ENCODE results near the gene TBCD.

Gene TBCD

DNA sequence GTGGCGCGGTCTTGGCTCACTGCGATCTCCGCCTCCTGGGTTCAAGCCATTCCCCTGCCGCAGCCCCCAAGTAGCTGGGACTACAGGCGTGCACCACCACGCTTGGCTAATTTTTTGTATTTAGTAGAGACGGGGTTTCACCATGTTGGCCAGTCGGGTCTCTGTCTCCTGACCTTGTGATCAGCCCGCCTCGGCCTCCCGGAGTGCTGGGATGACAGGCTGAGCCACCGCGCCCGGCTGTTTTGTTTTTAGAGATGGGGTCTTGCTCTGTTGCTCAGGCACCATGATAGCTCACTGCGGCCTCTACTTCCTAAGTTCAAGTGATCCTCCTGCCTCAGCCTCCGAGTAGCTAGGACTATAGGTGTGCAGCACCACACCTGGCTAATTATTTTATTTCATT is 60.7 kb downstream of the TBCD start:
- DNase-seq: no peak

DNA sequence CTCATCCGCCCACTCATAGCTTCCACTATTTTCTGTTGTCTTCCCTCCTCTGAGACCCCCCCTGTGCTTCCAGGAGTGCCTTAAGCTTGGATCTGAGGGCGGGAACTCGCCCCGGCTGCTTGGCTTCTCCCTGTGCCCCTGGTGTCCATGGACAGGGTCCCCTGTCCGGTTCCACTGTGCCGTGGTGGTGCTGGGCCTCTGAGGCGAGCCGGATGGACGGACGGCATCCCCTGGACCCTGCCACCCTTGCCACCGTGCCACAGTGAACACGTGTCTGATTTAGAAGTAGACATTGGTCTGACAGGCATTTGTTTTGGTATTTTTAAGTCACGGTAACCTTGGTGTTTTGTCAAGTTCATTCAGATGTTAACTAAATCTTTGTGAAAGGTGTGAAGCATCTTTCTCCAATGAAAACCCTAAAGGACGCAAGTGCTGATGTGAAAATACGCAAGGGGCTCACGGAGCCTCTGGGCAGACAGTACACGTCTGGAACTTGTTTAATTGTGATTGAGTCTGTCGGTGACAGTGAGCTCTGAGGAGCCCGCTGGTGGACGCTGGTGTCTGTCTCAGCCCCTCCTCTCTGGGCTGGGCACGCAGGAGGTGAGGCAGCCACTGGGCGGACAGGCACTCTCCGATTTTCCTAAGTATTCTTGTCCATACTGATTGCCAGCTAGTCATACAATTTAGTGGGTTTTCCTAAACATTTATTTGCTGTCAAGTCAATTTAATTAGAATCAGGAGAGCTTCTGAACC is 61.6 kb downstream of the TBCD start:
- no peak for DNase-seq

GRCh38 chr17:82814834-82815233 is 63.0 kb downstream of the TBCD start:
- DNase-seq: no peak

DNA sequence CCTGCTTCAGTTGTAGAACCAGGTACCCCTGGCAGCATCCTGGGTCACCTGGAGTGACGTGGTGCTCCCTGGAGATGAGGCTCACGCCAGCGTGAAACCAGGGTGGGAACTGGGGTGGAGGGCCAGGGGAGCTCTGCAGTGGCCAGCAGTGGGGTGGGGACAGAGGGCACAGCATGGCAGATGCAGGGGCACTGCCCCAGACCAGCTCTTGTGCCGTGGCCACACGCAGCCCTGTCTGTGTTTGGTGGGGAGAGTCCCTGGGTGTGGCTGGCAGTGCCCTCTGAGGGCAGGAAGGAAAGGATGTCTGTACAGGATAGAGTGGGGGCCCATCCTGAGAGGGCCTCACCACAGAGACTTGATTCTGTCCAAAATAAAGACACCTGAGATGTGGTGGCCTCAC is 63.5 kb downstream of the TBCD start:
- no peak for DNase-seq

- no peak for DNase-seq
These were observed 64.0 kb downstream of the TBCD start for GRCh38 chr17:82815790-82816305.

DNA sequence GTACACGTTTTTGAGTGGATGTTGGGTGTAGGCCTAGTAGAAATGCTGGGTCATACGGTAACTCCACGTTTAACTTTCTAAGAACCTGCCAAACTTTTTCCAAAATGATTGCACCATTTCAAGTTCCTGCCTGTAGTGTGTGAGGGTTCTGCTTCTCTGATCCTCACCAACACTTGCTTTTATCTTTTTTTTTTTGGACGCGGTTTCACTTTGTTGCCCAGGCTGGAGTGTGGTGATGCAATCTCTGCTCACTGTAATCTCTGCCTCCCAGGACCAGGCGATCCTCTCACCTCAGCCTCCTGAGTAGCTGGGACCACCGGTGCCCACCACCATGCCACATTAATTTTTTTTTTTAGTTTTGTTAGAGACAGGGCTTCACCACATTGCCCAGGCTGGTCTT is 64.5 kb downstream of the TBCD start:
- DNase-seq: no peak

DNA sequence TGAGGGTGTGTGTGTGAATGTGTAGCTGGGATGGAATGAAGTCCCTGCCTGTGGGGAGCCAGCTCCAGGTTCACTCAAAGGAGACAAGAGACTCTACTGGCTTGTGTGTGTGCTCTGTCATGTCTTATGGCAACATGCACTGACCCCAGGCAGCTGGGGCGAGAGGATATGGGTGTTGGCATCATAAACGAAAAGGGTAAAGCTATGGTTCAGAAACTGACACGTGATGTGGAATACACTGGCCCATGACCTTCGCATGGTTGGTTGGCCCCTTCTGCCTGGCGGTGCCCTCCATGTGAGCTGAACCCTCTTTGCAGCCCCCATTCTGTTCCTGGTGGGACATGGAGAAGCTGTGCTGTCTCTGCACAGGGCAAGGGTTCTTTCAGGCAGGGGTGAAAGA is 66.1 kb downstream of the TBCD start:
- no peak for DNase-seq

DNA sequence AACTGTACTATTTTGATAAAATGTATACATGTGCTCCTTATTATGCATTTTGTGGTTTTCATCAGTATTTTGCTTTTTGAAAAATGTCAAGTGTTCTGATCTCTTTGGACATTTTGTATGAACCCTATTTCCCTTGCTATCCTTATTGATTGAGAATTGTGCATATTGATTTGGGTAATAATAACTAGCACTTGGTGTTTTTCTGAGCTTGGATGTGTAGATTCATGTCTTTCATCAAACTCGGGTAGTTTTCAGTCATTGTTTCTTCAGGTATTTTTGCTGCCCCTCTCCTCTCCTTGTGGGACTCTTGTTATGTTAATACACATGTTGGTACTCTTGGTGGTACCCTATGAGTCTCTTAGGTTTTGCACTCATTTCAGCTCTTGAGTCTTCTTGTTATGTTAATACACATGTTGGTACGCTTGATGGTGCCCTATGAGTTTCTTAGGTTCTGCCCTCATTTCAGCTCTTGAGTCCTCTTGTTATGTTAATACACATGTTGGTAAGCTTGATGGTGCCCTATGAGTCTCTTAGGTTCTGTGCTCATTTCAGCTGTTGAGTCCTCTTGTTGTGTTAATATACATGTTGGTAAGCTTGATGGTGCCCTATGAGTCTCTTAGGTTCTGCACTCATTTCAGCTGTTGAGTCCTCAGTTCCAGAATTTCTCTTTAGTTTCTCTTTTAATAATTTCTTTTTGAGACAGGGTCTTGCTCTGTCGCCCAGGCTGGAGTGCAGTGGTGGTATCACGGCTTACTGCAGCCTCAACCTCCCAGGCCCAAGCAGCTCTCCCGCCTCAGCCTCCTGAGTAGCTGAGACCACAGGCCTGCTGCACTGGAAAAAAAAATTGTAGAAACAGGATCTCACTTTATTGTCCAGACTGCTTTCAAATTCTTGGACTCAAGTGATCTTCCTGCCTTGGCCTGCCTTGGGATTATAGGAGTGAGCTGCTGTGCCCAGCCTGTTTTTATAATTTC is 68.7 kb downstream of the TBCD start:
- no peak for DNase-seq

DNA sequence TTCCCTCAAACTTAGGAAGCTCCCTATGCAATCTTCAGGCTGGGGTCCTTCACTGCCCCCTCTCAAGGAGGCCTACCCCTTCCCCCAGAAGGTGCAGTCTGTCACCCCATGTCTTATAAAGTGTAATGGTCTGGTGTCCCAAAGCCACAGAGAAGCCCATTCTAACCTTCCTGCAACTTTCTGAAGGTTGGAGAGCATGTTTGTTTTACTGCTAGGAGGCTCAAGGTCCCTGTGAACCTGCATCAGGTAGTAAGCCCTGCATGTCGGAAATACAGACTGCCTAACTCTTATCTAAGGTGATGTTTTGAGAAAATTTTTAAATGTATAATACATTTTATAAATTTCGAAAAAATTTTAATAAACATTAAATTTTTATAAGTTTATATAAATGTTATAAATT is 69.7 kb downstream of the TBCD start:
- DNase-seq: no peak

DNA sequence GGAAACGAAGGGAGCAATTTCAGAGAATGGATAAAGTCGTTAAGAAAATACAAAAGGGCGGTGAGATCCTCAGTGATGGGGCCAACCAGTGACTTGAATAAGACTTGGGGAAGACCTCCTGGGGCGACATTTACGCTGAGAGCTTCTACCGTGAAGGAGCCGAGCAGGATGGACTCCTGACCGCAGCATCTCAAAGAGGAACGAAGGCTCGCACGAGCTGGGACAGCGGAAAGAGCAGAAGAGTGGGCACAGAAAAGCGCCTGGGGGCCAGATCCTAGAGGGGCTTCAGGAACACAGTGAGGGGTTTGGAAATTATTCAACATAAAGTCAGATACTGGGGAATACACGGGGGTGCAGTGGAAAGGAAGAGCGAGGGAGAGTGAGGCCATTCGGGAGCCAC is 70.4 kb downstream of the TBCD start:
- DNase-seq: no peak

GRCh38 chr17:82823004-82823403 is 71.1 kb downstream of the TBCD start:
- no peak for DNase-seq

GRCh38 chr17:82825540-82826124 is 73.8 kb downstream of the TBCD start:
- no peak for DNase-seq

- DNase-seq: no peak
These were observed 74.3 kb downstream of the TBCD start for GRCh38 chr17:82826211-82826610.

DNA sequence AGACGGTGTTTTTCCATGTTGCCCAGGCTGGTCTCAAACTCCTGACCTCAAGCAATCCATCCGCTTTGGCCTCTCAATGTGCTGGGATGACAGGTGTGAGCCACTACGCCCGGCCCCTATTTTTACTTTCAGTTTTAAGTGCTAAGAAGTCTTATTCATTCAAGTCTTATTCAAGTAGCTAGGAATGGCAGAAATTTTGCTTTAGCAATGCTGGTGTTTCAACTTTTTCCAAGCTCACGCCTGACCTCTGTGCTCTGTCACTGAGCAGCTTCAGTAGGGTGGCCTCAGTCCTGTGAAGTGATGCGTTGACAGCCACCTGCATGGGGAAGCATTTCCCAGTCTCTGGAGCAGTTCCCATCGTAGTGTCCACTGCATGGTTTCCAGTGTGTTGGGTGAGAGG is 75.1 kb downstream of the TBCD start:
- no peak for DNase-seq

DNA sequence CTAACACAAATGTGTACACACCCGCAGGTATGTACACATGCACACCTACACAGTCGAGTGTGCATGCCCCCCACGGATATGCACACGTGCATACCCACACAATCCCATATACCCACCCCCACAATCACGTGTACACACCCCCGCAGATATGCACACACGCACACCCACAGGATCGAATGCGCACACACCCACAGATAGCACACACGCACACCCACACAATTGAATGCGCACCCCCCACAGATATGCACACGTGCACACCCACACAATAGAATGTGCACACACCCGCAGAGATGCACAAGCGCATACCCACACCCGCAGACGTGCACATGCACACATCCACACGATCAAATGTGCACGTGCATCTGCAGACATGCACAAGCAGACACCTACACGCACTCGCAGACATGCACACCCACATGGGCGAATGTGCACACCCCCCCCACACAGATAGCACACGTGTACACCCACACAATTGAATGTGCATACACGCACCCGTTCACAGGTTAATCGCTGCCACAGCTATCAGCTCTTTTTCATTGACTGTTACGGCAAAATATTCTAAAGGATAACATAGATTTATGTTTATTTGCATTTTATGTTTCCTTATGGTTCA is 77.1 kb downstream of the TBCD start:
- no peak for DNase-seq

DNA sequence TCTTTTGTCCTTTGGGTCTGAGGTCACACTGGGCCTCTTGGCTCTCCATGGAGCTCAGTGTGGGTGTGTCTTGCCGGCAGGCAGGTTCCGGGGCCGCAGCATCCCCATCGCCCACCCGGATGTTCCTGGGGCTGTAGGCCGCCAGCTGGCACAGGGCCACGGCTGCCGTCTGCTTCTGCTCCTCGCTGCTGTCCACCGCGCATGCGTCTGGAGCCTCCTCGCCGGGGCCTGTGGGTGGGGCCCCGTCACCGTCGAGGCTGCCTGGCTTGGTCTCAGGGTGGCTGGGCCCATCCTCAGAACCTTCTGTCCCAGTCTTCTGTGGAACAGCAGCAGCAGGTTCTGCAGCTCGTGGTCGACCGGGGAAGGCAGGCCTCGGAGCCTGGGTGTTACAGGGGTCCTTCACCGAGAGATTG is 78.4 kb downstream of the TBCD start:
- no peak for DNase-seq

GRCh38 chr17:82831041-82831817 is 79.4 kb downstream of the TBCD start:
- no peak for DNase-seq

- DNase-seq: no peak
These were observed 79.9 kb downstream of the TBCD start for GRCh38 chr17:82831818-82832200.

- DNase-seq: no peak
These were observed 80.5 kb downstream of the TBCD start for GRCh38 chr17:82832411-82832810.

- no peak for DNase-seq
These were observed 81.1 kb downstream of the TBCD start for GRCh38 chr17:82832881-82833475.

DNA sequence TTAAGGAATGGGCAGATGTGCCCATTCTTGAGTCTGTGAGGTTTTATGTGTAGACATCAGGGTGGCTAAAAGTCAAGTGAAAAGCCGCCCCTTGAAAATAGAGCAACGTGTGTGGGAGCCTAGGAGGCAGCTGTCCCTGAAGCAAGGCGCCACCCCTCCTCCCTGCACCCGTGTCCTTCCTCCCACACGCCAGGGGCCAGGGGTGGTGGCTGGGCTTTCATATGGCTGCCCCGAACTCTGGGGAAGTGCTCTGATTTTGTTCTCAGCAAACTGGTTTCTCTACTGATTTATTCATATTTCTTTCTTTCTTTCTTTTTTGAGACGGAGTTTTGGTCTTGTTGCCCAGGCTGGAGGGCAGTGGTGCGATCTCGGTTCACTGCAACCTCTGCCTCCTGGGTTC is 83.3 kb downstream of the TBCD start:
- DNase-seq: no peak
